OCI-LY3 (cell line): ENCODE measurements around the gene CREB3L2.

Source experiments
- CTCF ChIP-seq: fragments of 200-600, 300-600 bp; sonication (generic); IDR thresholded peaks from 2 replicates; pipeline ENCODE4 v1.5.1; 2014; ENCODE audit warnings: antibody characterized with exemption, low read length, low read depth
- EZH2phosphoT487 ChIP-seq: fragments of 200-600 bp; shearing (Covaris generic); IDR thresholded peaks from 2 replicates; pipeline ENCODE4 v1.6.1; 2018; ENCODE audit warnings: antibody characterized with exemption, mixed run types, low read depth

- TF ChIP-seq CTCF (no peak), EZH2phosphoT487 (no peak)
Observed at GRCh38 chr7:137965942-137966640, 35.8 kb downstream of the CREB3L2 start.
